GM12801 (cell line): ENCODE measurements around the gene DMGDH.

Experiments
- CTCF ChIP-seq: IDR thresholded peaks from one replicate; pipeline ENCODE4 v1.5.1; 2011; ENCODE audit warnings: control low read depth; ENCODE audit not compliant: insufficient read length; ENCODE audit errors: extremely low read depth

The DMGDH gene

GRCh38 chr5:79042188-79042587 lies 27.3 kb downstream of the DMGDH start:
- no peak for TF ChIP-seq CTCF

- no peak for TF ChIP-seq CTCF
Measured at GRCh38 chr5:79036769-79037168, 32.7 kb downstream of the DMGDH start.

- TF ChIP-seq CTCF, result no peak
Measured at GRCh38 chr5:79035237-79035636, 34.2 kb downstream of the DMGDH start.

GRCh38 chr5:79032782-79033181 lies 36.7 kb downstream of the DMGDH start:
- TF ChIP-seq CTCF, result no peak

- no peak for TF ChIP-seq CTCF
Measured at GRCh38 chr5:79032031-79032695, 37.3 kb downstream of the DMGDH start.

- TF ChIP-seq CTCF, result no peak
Measured at GRCh38 chr5:79031485-79031867, 38.0 kb downstream of the DMGDH start.

- no peak for TF ChIP-seq CTCF
Measured at GRCh38 chr5:79030663-79031484, 38.6 kb downstream of the DMGDH start.
